HG03095 (cell line): ENCODE results near the gene LHB.
"Not testable (repeated sequence)": the region's sequence is repeated elsewhere in the genome, so short reads cannot be mapped to it uniquely, and the experiment has no call there.

Experiments used
- ATAC-seq: cut with Tn5 transposase; IDR thresholded peaks from one replicate; pipeline ENCODE4 v1.9.1; 2021; ENCODE audit warnings: moderate library complexity; ENCODE audit not compliant: unreplicated experiment

LHB gene

DNA sequence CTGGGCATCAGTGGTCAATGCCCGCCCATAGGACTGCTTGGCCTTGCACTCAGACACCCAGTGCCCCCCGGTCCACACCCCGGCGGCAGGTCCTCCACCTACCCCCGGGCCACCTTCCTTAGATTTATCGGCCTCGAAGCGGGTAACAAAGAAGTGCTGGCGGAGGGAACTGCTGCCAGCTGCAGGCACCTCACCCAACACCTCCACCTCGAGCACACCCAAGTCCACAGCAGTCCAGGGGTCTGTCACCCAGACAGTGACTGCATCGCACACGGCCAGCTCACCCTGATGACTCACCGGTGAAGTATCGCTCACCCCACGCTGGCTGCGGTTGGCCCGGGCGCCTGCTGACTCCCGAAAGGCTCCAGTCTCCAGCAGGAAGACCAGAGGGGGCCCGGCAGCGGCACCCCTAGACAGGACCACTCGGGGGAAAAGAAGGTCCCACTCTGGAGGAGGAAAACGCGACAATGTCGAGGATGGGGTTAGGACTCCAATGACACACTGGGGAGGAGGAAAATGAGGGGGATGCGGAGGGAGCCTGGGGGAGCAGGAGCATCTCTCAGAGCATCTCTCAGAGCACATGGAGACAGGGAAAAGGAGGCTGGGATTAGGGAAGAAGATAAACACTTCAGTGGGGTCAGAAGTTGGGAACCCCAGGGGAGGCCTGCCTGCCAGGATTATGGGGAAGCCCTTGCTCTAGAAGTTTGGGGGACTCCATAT, 21.8 kb upstream of the LHB start:
- ATAC-seq: not testable (repeated sequence)

DNA sequence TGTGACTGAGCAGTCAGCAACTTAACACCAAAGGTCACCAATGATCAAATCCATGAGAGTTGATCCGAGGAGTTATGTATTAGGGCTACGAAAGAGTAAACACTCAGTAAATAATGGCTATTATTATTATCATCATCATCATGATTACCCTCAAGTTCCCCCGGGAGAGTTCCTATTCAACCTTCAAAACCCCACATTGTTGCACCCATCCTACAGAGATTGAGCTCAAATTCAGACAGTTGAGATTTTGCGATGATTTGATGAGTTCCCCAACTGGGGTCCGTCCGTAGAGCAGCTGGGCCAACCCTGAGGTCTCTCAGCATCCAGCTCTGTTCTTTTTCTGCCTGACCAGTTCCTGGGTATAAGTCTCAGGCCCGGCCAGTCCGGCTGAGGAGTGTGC, 21.2 kb upstream of the LHB start:
- ATAC-seq: not testable (repeated sequence)

DNA sequence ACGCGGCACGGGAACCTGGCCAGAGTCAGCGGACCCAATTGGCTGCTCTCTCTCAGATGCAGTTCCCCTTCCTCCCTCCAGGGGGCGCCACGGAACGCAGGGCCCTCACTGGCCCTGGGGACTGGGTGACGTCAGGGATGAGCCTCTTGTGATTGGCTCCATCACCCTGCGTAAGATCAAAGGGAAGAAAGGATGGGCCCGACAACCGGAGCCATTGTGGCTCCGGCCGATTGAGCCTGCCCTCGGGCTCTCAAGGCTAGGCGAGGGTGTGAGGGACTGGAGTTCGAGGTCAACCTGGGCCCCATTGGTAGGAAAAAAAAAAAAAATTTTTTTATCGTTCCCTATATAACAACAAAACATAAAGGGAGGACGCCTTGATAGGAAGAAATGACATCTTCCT, 19.9 kb upstream of the LHB start, which contains the start of gene CGB1:
CGB1 (minus strand) TSS at position 81 of the 400 bp plus-strand sequence. CDS start 184 bp downstream, outside the sequence.
- ATAC-seq: not testable (repeated sequence)

DNA sequence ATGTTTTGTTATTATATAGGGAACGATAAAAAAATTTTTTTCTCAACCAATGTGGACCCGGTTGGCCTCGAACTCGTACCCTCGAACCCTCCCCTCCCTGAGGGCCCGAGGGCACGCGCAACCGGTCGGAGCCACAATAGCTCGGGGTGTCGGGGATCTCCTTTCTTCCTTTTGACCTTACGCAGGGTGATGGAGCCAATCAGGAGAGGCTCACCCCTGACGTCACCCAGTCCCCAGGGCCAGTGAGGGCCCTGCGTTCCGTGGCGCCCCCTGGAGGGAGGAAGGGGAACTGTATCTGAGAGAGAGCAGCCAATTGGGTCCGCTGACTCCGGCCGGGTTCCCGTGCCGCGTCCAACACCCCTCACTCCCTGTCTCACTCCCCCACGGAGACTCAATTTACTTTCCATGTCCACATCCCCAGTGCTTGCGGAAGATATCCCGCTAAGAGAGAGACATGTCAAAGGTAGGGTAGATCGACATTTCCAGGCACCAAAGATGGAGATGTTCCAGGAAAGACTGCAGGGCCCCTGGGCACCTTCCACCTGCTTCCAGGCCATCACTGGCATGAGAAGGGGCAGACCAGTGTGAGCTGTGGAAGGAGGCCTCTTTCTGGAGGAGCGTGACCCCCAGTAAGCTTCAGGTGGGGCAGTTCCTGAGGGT, 14.9 kb upstream of the LHB start, which contains the start of gene CGB2:
CGB2 (plus strand) TSS at position 249 of the 660 bp plus-strand sequence; CDS start at position 455, 206 bp downstream.
- ATAC-seq: not testable (repeated sequence)

DNA sequence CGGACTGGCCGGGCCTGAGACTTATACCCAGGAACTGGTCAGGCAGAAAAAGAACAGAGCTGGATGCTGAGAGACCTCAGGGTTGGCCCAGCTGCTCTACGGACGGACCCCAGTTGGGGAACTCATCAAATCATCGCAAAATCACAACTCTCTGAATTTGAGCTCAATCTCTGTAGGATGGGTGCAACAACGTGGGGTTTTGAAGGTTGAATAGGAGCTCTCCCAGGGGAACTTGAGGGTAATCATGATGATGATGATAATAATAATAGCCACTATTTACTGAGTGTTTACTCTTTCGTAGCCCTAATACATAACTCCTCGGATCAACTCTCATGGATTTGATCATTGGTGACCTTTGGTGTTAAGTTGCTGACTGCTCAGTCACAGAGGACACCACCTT, 13.4 kb upstream of the LHB start:
- ATAC-seq: not testable (repeated sequence)

DNA sequence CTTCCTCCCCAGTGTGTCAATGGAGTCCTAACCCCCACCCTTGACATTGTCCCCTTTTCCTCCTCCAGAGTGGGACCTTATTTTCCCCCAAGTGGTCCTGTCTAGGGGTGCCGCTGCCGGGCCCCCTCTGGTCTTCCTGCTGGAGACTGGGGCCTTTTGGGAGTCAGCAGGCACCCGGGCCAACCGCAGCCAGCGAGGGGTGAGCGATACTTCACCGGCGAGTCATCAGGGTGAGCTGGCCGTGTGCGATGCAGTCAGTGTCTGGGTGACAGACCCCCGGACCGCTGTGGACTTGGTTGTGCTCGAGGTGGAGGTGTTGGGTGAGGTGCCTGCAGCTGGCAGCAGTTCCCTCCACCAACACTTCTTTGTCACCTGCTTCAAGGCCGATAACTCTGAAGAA, 12.9 kb upstream of the LHB start:
- ATAC-seq: not testable (repeated sequence)

DNA sequence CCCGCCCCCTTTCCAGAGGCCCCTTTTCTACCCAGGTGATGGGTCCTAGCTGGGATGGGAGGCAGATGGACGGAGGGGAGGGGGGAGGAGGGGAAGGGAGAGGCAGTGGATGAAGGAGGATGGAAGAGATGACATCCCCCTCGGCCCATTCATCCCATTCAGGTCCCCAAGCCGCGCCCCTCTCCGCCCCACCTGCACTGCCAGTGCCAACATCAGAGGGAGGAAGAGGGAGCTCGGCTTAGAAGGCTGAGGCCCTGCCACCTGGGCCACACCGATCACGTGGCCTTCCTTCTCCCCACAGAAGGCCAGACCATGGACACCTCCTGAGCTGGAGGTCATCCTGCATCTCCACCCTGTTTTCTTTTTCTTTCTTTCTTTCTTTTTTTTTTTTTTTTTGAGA, 11.8 kb upstream of the LHB start:
- not testable (repeated sequence) for ATAC-seq

DNA sequence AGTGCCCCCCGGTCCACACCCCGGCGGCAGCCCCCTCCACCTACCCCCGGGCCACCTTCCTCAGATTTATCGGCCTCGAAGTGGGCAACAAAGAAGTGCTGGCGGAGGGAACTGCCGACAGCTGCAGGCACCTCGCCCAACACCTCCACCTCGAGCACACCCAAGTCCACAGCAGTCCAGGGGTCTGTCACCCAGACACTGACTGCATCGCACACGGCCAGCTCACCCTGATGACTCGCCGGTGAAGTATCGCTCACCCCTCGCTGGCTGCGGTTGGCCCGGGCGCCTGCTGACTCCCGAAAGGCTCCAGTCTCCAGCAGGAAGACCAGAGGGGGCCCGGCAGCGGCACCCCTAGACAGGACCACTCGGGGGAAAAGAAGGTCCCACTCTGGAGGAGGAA, 8.7 kb upstream of the LHB start:
- not testable (repeated sequence) for ATAC-seq

DNA sequence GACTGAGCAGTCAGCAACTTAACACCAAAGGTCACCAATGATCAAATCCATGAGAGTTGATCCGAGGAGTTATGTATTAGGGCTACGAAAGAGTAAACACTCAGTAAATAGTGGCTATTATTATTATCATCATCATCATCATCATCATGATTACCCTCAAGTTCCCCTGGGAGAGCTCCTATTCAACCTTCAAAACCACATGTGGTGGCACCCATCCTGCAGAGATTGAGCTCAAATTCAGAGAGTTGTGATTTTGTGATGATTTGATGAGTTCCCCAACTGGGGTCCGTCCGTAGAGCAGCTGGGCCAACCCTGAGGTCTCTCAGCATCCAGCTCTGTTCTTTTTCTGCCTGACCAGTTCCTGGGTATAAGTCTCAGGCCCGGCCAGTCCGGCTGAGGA, 8.2 kb upstream of the LHB start:
- not testable (repeated sequence) for ATAC-seq

DNA sequence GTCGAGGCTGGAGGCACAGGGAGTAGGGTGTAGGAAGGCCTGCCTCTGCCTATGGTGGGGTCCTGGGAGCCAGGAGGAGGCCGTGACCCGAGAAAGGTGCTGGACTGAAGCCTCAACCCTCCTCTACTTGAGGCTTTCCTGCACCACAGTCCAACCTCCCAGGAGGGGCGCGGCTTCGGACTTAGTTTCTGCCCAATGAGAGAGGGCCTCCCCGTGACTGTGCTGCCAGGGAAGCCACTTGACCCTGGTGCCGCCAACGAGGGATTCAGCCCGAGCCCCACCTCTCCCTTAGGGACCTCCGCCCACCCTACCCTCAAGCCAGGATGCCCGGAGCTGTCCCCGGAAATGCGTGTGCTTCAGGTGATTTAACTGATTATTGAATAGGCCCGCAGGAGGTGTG, 7.3 kb upstream of the LHB start, which contains the start of gene CGB3:
CGB3 (minus strand) TSS at position 101 of the 400 bp plus-strand sequence. CDS start 362 bp downstream, outside the sequence.
- not testable (repeated sequence) for ATAC-seq

DNA sequence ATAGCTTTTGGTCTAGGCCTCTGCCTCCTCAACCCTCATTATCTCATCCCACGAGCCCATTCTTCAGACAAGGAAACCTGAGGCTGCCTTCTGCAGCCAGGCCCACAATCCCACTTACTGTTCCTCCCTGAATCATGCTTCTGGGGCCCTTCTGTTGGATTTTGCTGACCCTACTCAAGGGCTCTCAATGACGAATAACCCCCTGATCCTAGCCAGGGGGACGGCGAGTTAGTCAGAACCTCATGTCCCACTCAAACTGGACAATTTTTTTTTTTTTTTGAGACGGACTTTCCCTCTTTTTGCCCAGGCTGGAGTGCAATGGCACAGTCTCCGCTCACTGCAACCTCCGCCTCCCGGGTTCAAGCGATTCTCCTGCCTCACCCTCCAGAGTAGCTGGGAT, 5.2 kb upstream of the LHB start:
- ATAC-seq: no peak

DNA sequence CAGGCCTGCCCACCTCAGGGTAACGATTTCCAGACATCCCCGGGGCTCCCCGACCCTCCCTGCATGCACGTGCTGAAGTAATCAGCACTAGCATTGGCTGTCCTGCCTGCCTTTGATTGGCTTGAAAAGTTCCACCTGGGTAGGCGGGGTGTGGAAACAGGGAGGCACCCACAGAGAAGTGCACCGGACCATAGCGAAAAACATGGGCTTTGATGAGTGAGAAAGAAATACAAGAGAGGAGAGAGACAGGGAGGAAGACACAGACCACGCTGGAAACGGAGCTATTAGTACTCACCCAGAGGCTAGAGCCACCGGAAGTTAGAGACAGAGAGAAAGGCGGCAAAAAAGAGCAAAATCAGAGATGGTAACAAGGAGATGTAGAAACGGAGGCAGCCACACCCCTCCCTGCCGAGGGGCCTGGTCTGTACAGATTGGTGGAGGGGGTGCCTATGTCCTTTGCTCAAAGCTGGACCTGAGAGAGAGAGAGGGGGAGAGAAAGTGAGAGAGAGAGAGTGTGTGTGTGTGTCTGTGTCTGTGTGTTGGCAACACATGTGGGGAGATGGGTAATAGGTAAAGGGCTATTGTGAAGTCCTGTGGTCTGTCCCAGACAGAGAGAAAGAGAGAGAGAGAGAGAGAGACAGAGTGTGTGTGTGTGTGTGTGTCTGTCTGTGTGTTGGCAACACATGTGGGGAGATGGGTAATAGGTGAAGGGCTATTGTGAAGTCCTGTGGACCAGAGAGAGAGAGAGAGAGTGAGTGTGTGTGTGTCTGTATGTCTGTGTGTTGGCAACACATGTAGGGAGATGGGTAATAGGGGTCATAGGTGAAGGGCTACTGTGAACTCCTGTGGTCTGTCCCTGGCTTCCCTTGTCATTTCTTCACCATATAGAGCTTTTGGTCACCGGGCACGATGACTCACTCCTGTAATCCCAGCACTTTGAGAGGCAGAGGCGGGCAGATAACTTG, 4.3 kb upstream of the LHB start:
- ATAC-seq: no peak

DNA sequence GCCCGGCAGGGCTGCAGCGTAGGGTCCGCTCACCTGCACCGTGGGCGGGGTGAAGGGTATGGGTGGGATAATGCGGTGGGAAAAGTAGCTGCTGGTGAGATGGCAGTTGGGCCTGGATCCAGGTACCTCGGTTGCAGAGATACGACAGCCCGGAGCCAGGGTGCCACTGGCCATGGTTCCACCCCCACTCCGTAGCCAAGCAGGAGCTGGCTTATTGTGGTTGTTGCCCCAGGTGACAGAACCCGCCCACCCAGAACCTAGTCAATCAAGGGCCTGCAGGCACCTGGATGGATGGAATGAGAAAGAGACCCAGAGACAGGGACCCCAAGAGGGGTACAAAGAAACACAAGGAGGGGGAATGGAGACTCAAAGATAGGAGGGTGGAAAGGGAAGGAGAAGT, 3.5 kb upstream of the LHB start:
- ATAC-seq: no peak

DNA sequence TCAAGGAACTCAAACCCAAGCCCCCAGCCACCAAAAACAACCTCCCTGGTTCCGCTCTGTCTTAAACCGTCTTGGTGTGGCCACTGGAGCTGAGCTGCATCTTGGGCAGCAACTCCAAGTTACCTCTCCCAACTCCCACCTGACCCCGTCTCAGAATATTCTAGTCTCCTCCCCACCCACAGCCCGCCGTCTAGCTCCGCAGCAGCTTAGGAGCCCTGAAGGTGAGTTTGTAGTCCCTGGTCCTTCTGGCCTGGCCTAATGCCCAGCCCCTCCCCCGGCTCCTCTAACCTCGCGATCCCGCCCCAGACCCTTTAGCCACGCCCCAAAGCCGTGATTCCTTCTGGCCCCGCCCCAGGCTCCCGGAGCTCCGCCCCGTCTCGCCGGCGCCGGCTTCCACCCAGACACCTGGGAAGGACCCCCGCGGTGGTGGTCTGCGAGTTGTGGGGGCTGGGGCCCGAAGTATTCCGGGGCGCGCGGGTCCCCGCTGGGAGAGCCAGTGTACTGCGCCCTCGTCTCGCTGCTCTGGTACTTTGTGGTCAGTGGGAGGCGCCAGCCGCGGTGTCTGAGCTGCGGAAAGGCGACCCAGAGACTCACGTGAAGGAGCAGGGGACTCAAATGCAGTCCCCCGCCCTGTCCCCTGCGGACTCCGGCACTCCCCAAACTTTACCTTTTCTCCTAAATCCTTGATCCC, 2.5 kb upstream of the LHB start:
- no peak for ATAC-seq

DNA sequence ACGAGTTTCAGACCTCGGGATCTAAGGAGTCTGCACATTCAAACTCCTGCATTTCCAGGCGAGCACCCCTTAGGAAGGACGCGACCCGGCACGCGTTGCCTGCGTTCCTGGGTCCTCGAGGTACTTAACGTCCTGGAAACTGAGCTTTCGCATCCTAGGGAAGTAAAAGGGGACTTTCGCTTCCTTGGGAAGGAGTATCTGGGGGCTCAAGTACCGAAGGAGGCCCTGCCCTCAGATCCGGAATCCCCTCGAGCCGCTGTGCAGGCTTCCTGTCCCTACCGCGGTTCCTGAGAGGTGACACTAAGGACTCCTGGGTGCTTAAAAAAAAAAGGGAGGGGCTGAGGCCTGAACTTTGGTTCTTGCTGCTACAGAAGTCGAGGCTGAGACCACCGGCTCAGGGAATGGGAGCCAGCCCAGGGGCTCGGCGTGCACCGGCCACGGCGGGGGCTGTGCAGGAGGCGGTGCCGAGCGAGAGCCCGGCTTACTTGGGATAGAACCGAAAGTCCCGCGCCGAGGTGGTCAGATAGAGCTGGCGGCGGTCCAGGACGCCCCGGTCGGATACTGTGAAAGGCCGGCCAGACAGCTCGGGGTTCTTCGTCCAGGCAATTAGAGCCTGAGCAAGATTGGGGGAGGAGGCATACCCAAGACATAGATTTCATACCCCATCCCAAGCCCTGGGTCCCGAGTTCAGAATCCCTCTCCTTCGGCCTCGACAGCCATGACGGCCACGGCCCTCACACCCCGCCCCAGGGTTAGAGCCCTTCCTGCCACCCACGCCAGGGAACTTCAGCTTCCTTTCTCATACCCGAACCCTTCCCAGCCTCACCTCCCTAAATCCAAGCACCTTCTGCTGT, 1.7 kb upstream of the LHB start:
- not testable (repeated sequence) for ATAC-seq

DNA sequence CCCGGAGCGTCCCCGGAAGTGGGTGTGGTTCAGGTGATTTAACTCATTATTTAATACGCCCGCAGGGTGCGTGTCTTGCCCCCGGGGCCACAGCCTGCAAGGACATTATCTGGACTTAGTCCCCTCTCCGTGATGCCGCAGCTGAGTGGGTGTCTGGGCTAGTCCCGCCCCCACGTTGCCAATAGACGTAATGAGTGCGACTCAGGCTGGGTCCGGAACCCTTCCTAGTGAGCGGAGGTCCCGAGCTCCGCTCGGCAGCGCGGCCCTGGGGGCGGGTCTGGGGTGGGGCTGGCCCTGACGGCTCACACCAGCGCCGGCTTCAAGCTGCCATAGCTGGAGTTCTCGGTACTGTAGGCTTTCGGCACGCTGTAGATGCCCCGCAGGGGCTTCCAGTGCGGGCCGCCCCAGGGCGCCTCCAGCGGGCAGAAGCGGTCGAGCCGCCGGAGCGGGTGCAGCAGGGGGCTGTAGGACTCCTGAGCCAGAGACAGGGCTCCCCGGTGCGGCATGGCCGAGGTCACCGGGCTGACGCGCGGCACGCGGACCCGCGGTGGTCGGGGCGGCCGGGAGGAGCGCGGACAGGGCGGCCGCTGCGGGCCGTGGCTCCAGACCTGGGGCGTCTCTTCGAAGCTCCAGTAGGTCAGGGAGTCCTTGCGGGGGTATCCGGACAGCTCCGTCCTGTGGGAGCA, 918 bp upstream of the LHB start:
- no peak for ATAC-seq

DNA sequence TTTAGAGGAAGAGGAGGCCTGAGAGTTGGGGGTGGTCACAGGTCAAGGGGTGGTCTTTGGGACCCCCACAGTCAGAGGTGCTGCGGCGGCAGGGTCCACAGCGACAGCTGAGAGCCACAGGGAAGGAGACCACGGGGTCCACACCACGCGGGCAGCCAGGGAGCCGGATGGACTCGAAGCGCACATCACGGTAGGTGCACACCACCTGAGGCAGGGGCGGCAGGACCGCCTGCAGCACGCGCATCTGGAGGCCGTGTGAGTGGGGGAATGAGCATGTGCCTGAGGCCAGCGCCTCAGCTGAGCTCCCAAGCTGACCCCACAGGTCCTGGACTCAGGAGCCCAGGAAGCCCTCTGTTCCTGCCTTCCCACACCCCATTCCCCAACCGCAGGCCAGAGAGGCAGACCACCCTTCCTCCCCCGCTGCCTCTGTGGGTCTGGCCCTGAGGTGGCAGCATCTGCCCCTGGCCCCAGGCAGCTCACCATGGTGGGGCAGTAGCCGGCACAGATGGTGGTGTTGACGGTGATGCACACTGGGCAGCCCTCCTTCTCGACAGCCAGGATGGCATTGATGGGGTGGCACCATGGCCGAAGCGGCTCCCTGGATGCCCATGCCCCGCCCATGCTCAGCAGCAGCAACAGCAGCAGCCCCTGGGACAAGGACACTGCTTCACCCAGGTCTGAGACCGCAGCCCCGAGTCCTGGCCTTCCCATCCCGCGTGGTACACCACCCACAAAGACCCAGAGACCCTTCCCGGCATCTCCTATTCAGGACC, 638 bp downstream of the LHB start:
- no peak for ATAC-seq

DNA sequence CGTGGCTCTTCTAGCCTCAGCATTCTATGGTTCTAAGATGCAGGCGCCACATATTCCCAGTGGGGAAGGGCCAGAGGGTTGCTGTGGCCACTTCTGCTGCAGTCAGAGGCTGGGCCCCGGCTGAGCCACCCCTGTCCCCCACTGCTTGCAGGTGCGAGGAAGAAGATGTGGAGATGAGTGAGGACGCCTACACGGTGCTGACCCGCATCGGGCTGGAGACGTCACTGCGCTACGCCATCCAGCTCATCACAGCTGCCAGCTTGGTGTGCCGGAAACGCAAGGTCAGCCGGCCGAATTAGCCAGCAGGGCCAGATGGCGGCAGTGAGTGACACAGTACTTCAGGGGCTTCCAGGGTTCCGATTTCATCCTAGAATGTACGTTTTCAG, 2.0 kb downstream of the LHB start:
- no peak for ATAC-seq
